Measurements from ENCODE around the gene ALOX5.

- no peak for TF ChIP-seq CTCF (IDR thresholded peaks at IDR 0.05)
- TF ChIP-seq POLR2A (IDR thresholded peaks at IDR 0.05) = no peak
These were observed 51.9 kb downstream of the ALOX5 start for GRCh38 chr10:45425621-45426563.

Measured in body of pancreas (tissue), 4 donors.